HG03432 (cell line): Measurements from ENCODE around the gene LRCOL1.

Experiments
- ATAC-seq: cut with Tn5 transposase; IDR thresholded peaks from one replicate; pipeline ENCODE4 v1.9.1; 2021; ENCODE audit warnings: mild to moderate bottlenecking, moderate library complexity; ENCODE audit not compliant: unreplicated experiment

LRCOL1 gene

DNA sequence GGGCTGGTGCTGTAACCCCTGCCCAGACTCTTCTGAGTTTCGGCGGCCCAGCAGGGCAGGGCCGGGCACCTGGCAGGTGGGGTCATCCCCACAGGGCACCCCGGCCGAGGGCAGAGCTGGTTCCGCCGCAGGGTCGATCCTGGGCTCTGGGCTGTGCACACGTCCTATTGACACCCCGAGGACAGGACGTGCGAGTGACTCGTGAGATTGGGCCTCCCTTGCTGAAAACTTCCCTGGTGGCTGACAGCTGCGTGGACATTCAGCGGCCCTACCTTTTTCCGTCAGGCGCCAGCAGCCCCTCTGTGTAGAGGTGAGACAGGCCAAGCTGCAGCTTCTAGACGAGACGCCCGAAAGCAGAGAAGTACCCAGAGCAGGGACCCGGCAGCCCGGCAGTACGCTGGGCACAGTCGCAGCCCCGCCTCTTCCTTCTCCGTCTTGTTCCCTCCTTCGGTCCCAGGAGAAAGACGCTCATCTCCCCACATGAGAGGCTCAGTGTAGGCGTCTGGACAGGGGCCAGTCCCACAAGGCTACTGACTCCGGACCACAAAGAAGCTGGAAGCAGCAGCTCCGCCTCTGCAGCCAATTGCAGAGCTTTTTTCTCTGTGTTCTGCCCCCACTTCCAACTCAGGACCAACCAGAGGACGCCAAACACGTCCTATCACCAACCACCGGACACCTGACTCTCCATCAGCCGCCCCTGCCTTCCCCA lies at the start of gene LRCOL1:
LRCOL1 (minus strand) TSS at position 532 of the 709 bp plus-strand sequence. CDS start 4,331 bp downstream, outside the sequence.
- ATAC-seq, result no peak

DNA sequence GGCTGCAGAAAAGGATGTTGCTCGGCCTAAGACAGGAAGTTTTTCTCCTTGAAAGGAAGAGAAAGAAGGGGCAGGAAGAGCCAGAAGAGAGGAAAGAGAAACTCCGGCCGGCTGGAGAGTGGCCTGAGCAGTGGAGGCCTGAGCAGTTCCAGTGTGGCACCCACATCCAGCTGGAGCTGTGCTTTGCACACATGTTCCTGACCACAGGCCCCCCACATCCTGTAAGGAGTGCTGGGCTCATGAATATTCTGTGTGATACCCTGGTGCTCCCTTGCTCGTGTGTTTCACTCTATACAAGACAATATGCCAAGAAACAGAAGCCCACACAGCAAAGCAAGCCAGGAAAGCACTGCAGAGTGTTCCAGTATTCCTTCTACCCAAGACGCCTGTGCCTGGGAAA lies 49.7 kb upstream of the LRCOL1 start:
- no peak for ATAC-seq

DNA sequence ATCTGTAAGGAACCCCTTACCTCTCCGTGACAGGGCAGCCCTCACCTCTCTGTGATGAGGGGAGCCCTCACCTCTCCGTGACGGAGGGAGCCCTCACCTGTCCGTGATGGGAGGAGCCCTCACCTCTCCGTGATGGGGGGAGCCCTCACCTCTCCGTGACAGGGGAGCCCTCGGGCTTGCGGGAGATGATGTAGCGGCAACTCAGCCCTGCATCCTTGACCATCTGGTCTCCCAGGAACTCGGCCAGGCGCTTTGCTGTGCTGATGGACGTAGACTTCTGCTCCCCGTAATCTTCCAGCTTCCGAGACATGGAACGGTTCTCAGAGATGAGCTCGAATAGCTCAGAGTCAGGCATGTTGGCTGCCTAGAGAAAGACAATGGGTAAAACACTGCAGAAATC lies 48.8 kb upstream of the LRCOL1 start:
- ATAC-seq, result no peak

DNA sequence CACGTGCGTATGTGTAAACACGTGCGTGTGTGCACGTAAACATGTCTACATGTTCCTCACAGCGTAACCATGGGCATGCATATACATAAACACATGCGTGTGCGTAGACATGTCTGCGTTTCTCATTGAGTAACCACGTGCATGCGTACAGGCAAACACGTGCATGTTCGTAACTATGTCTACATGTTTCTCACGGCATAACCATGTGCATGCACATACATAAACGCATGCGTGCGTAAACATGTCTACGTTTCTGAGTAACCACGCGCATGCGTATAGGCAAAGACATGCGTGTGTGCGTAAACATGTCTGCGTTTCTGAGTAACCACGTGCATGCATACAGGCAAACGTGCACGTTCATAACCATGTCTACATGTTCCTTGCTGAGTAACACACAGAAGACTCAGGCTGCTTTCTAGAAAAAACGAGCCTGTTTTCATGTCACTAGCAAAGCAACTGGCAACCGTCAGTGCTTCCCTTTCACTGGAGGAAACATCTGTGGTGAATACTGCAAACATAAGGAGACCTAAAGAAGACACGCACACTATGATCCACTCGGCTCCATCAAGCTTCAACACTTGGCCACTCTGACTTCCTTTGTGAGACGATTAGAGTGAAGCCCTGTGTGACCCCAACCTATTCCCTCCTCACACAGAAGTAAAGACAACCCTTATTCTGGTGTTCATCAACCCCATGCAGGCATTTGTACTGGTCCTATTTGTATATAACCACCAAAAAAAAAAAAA lies 47.9 kb upstream of the LRCOL1 start:
- ATAC-seq, result no peak

DNA sequence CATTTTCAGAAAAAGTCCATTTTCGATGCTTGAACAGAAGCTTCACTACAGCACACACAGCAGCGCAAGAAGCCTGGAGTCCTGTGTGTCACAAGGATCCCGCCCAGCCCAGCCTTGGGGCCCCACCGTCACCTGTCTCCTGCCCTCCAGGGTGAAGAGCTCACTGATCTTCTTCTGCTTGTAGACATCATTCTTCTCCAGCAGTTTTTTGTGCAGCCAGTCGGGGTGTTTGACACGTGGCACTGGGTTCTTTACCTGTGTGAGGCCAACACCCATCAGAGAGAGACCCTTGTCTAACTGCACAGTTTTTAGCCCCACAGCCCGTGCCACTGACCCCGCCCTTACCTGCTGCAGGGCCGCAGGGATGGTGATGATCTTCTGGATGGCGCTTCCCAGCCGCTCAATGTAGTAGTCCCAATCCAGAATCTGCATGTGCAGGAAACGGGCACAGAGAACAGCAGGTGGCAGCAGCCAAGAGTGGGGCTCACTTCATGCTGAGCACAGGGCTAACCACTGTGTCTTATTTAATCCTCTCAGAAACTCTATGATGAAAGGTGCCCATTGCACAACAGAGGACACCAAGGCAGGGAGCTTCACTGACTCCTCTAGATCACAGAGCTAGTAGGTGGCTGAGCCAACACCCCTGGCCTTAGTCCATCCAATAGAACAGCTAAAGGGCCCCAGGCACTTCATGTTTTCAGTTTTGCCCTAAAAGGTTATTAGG lies 46.8 kb upstream of the LRCOL1 start:
- ATAC-seq, result no peak

DNA sequence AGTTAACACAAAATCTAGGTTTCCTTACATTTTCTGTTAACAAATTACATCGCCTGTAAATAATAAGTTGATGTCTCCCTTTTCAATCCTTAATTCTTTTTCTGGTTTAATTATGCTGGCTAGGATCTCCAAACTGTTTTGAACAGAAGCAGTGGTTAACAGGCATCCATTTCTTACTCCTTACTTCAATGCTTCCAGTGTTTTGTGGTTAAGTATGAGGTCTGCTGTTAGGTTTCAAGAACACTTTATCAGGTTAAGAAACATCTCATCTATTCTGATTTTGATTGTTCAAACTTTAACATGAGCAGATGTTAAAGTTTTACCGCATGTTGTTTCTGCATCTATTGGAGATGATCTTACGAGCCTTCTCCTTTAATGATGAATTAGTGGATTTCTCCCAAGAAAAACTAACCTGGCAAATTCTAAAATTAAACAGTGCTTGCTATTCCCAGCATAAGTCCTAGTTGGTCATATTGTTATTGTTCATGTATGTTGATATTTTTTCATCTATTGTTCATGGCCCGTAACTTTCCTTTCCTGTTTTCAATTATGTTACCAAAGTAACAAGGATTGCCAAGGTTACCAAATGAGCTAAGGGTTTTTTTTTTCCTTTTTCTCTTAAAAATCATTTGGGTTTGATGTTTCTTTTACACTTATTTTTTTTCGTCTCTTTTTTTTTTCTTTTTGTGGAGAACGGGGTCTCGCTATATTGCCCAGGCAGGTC lies 43.3 kb upstream of the LRCOL1 start:
- no peak for ATAC-seq

DNA sequence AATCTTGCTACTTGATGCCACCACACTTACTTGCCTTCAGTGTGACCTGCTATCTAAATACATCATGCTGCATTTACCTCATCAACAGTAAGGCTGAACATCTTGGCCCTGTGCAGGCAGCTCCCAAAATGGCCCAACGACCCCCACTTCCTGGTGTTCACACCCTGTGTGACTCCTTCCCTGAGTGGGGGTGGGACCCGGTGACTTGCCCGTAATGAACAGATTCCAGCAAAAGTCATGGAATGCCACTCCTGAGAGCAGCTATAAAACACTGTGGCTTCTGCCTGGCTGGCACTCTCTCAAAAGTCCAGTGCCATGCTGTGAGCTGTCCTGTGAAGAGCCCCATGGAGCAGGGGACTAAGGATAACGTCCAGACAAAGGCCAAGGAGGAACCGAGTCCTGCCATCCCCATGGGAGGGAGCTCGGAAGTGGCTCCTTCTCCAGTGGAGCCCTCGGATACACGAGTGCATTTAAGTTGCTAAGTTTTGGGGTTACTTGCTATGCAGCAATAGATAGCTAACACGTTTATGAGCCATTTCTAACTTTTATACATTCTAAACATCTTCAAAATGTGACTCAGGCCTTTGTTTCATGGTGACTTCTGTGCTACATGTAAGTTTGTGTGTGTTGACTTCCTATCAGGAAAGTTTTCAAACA lies 41.2 kb upstream of the LRCOL1 start:
- ATAC-seq, result no peak

DNA sequence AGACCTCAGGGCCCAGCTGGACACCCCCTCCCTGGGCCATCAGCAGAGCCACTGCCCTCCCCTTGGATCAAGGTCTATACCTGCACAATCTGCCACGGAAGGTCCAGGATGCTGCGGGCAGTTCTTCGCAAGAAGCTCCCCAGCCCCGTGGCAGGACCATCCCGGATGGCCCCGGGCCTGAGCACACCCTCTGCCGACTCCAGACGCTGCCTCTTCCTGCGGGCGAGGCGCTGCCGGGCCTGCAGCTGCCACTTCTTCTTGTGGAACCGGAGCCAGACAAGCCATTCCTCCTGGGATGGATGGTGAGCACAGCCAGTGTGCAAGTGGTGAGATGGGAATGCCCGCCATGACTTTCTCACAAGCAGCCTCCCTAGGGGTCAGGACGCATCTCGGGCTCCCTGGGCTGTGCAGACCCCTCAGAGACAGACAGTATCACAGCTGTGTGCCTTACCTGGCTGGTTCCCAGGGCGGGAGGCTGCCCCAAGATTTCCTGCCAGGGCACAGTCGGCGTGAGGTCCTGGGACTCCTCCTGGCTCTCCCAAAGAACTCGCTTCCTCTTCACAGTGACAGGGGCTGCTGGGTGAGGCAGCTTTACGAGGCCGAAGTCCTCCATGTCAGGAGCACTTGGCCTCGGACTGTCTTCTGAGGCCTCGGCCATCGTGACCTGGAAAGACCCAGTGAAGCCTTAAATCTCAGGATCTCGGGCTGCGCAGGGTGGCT lies 39.0 kb upstream of the LRCOL1 start:
- no peak for ATAC-seq

DNA sequence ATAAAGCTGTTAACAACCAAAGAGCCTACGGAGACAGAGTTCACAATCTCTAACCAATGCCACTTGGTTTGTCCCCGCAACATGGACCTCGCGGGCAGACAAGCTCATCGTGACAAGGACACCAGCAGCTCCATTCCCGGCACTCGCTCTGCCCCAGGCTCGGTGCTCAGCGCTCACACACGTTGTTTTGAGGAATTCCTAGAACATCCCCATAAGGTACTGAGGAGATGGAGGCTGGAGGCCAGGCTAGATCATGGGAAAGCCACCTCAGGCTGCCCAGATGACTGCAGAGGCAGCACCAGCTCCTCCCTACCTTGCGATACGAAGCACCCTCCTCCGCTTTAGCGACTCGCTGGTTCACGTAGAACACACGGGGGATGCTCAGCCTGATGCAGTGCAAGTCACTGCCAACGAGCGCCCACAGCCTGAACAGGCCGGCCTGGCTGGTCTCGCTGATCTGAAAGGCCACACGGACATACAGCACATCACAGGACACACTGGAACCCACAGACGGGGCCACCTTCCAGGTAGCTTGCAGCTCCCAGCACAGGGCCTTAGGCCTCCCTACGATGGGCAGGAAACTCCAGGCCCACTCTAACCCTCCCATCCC lies 38.3 kb upstream of the LRCOL1 start:
- no peak for ATAC-seq

DNA sequence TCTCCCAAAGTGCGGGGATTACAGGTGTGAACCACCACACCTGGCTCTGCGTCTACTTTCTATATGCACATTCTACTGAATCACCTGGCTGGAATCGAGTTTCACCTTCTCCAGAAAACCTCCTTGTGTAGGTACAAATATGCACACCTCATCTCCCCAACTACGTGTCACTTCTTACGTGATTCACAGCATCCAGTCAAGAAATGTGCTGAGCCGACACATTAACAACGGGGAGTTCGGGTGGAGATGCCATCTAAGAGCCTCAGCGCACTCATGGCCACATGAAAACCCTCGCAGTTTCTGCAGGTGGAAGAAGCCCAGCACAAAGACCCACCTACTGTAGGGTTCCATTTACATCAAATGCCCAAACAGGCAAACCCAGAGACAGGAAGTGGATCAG lies 37.5 kb upstream of the LRCOL1 start:
- ATAC-seq, result no peak

DNA sequence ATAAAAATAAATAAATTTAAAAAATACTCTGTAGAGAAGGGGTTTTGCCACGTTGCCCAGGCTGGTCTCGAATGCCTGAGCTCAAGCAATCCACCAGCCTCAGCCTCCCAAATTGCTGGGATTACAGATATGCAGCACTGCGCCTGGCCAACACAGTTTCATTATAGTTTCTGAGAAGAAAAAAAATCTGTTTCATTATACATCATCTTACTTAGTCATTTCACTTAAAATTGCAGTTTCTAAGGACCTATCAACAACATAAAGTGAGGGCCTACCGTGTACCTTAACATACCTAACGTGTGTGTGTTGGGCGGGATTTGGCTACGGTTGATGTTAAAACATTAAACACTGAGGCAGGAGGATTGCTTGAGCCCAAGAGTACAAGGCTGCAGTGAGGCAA lies 36.5 kb upstream of the LRCOL1 start:
- no peak for ATAC-seq

DNA sequence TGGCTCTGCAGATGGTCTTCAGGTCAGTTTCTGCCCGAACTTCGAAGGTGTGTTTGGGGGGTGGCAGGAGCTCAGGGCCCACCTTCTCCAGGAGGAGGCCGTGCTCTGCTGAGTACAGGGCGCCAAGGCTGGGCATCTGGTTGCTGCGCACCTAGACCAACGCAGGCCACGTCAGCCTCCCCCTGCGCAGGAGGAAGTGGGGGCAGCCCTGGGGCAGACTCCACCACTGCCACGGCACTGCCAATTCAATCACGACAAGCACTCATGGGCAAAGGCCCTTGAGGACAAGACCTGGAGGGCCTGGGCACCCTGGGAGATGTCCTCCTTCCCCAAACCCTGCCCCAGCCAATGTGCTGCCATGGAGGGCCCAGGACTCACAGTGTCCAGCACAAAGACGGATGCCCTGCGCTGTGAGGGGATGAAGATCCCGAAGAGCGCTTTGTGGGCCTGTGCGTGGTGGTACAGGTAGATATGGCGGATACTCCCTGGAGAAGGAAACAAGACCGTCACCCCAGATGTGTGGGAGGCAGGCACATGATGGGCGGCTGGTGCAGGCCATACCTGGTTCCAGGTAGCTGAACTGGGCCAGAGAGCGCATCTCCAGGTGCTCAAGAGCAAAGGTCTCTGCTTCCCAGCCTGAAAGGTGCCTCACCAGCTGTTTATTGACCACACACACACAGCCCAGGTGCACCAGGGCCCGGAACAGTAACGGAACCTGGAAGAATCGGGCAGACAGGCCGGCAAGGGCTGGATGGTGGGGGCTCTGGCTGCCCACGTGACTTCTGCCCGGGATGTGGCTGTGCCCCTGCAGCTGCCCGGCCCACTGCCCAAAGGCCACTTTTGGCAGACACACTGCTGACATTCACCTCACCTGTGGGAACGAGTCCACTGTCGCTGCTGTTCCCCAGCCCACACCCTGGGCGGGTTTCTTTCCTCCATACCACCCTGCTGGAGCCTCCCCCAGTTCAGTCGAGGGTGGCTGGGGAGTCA lies 32.8 kb upstream of the LRCOL1 start:
- no peak for ATAC-seq

DNA sequence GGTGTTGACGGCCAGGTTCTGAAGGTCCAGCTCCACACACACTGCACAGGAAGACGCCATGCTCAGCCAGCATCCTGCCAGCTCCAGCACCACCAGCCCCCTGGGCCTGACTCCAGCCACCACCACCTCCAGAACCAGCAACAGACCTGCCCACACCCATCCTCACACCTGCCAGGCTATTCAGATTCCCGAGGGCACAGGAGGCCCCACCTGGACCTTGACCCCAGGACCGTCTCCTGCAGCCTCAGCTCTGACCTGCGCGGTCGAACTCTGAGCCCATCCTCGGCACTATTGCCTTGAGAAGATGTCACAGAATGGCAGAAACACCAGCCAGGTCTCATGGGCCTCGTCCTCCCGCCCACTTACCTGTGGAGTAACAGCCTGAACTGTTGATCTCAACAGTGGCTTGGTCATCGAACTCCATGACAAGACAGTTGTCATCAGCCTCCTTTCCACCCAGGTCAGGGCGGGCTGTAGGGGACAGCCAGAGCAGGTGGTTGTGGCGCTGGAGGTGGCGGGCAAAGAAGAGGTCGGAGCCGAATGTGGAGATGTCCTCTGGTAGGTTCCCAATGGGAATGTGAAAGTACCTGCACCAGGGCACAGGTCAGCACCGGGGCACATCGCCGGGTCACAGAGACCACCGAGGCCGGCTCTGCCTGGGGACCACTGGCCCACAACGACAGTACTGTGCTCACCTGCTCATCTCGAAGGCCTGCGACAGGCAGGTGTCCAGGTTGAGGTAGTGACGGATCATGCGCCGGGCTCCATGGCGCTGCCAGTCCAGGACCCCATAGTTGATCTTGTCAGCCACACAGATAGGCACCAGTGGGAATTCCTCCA lies 31.6 kb upstream of the LRCOL1 start:
- ATAC-seq, result no peak

DNA sequence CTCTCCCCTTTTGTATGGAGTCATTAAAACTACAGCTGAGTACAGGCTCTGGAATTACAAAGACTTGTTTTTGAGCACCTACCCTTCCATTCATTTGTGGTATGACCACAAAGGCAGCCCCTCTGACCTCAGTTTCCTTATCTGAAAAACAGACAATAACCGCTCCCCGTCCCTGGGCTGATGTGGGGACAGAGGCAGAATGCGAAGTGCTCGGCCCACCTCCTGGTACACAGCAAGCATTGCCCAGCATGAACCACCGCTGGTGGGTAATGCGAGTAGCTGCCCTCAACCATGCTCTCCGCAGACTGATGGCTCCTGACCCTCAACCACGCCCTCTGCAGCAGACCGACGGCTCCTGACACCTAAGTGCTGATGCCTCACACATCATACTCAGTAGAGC lies 30.6 kb upstream of the LRCOL1 start:
- ATAC-seq, result no peak

DNA sequence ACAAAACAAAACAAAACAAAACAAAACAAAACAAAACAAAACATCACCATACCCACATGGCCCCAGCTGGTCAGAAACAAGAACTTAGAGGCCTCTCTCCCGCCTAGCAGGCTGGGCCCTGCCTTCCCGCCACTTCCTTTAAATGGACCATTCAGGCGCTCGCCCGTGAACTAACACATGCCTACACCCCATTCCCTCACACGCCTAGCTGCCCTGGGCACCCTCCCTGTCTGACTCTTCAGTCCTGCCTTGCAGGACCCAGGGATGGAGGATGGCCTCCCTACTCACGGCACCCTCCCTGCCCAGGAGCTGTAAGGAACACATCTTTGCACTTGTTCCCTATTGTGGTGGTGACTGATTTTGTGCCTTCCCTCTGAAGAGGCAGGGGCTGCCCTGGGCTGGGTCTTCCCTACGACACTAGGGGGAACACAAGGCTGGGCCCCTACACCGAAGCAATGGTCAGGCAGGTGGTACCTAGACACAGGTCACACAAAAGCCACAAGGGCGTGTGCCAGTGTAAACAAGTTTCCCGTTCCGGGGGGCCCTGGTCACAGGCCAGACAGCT lies 29.7 kb upstream of the LRCOL1 start:
- no peak for ATAC-seq

DNA sequence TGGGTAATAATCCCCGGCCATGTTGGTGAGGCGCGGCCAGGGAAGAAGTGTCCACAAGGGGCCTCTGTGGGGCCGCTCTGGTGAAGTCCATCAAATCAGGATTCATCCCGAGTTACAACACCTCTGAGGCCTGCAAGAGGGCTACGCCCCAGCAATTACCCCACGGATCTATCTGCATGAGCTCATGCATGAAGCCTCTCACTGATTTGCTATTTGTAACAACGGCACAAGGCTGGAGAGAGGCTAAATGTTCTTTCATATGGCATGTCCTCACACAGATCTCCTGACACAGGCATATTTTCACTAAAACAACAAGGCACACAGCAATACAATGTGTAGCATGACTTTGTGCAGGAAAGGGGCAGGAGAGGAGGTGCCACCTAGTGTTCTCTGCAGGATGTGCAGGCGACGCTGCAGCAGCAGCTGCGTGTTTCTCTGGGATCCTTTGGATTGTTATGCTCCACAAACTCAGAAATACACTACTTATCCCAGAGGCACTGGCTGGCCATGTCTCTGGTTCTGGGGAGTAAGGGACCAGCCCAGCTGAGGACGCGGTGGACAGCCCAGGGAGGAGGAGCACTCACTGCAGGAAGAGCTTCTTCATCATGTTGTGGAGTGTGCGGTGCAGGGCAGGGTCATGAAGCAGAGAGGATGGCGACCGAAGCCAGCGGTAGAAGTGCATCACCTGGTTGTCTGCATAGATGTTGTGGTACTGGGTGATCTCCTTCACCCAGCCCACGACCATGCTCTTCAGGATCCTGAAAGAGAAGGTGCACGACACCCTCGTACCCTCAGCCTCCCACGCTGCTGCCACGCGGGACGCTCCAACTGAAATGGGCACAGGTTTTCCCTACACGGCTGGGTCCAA lies 28.4 kb upstream of the LRCOL1 start:
- ATAC-seq, result no peak
